Measurements from ENCODE around the gene CPTP.
A peak's percentile ranks its signal among the peaks of the same experiment; 100 is the strongest.

CPTP gene

DNA sequence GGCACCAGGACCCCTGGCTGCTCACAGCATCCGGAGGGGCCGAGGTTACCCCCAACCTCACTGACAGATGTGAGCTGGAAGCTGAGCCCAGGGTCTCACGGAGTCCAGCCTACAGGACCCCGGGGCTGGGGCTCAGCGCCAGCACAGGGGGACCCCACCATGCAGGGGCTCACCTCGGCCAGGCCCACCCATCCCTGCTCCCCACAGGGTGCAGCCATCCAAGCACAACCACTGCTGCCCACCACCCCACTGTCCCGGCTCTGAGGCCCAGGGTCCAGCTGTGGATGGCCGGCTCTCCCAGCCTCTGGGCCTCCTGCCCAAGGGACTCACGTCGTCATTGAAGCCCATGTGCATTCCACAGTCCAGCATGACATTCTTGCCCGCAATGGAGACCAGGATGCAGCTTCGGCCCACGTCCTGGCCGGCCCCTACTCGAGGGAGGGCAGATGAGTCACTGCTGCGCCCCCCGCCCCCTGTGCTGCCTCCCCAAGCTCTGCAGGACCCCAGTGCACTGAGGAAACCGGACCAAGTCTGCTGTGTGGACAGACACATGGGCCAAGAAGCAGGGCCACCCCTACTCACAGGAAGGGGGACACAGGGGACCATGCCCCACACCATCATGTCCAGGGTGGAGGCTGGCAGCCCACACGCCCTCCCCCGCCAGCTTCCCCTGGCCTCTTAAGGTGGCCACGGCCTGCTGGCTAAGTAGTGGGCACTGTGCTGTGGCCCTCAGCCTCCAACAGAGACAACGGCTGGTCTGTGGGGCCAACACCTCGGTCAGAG is 3.7 kb upstream of the CPTP start:
- no peak for DNase-seq

DNA sequence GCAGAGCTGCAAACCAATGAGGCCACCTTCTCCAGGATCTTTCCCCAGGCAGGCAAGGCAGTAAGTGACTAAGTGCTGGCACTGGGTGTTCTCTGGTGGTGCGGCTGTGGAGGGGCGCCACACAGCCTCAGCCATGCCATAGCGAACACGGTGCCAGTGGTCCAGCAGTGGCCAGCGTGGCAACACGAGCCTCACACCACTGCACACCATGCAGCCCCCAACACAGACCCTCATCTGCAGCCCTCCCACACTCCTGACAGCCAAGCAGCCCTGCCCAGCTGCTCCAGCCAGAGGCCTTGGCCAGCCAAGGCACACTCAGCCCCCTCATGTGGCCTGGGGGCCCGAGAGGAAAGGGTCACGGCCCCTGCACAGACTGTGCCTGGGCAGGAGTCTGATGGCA is 3.1 kb upstream of the CPTP start:
- no peak for DNase-seq

DNA sequence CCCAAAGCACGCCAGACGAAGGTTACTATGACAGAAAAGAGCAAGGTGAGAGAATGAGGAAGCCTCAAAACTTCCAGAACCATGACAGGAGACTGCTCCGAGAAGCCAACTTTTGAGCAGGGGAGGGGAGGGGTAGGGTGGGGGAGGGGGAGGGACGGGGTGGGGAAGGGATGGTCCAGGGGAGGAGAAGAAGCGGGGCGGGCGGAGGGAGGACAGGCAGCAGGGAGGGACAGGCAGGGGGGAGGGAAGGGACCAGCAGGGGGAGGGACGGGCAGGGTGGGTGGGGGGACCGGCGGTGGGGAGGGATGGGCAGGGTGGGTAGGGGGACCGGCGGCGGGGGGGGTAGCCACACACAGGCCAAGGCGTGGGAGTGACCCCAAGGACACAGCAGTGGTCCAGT is 2.2 kb upstream of the CPTP start:
- no peak for DNase-seq

DNA sequence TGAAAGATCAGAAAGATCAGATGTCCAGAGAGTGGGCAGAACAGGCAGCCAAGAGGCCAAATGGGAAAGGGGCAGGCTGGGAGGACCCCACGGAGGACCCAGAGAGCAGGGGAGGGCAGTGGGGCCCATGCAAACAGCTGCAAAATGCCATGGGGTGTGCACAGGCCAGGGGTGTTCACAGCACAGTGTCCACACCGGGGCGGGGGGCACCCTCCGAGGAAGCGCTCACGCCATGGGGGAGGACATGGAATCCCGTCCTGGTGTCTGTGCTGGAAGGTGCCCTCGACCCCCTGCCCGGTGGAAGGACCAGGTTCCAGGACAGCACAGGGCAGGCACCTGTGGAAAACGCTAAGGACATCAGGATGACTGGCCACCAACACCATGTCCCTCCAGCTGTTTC is 1.6 kb upstream of the CPTP start:
- no peak for DNase-seq

DNA sequence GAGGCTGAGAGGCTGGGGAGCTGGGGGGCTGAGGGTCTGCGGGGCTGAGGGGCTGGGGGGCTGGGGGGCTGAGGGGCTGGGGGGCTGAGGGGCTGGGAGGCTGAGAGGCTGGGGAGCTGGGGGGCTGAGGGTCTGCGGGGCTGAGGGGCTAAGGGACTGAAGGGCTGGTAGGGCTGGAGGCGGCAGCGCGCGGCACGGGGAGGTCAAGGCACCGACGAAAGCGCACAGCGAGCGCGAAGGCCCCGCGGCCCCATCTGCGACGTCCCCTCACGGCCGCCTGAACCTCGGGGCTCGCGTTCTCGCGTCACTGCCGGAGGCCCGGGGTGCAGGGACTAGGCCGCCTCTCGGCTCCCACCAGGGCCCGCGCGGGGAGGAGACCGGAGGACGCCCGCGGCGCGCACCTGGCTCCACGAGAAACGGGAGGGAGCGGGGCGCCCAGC is 498 bp upstream of the CPTP start:
- no peak for DNase-seq

DNA sequence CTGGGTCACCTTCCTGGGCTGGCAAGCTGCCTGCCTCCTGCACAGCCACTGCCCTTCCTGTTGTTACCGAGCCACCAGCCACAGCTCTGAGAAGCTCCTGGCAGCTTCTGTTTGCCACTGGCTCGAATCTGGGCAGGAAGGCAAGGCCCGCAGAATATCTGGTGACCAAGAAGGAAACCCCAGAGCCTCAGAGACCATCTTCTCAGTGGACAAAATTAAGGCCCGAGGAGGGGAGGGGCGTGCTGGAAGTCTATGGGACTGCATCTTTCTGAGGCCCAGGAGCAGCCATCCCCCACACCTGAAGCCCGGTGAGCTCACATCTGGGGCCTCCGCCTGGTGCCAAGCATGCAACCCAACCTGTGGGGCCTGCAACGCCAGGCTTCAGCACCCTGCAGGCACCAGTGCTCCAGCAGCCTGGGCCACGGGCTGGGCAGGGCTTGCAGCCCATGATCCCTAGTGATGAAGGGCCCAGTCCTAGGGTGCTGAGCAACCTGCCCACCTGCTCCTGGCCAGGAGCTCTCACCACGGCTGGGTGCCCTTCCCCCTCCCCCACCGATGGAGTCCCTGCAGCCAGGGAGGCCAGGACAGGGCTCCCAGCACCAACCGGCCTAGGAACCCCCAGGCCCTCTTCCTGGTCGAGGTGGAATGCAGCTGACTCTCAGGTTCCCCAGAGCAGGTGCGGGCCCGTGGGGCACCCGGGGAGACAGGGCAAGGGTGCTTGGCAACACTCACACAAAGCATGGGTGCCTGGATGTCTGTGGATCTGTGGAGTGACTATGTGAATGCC is 879 bp downstream of the CPTP start:
- no peak for DNase-seq

DNA sequence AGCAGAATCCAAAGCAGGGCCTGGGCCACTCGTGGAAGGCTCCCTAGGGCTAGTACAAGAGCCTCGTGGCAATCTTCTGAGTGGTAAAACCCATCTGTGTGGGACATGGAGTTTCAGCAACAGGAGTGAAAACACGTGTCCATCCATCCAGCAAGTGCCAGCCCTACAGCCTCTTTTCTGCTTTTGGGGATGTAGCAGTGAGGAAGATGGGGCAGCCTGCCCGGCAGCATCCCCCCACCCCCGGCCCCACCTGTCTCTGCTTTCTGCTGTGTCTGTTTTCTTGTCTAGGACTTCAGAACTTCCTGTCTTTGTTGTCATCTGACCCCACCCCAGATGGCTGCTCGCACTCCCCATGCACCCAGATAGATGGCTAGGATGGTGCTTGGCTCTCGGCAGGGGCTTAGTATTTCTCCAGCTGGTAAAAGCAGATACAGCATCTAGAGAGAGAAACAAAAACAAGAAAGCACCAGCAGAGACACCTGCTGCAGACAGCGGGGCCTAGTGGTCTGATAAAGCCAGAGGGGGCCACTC is 1.5 kb downstream of the CPTP start:
- DNase-seq, result no peak

DNA sequence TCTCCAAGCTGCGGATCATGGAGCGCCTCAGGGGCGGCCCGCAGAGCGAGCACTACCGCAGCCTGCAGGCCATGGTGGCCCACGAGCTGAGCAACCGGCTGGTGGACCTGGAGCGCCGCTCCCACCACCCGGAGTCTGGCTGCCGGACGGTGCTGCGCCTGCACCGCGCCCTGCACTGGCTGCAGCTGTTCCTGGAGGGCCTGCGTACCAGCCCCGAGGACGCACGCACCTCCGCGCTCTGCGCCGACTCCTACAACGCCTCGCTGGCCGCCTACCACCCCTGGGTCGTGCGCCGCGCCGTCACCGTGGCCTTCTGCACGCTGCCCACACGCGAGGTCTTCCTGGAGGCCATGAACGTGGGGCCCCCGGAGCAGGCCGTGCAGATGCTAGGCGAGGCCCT is 2.7 kb downstream of the CPTP start:
- DNase-seq, result no peak

DNA sequence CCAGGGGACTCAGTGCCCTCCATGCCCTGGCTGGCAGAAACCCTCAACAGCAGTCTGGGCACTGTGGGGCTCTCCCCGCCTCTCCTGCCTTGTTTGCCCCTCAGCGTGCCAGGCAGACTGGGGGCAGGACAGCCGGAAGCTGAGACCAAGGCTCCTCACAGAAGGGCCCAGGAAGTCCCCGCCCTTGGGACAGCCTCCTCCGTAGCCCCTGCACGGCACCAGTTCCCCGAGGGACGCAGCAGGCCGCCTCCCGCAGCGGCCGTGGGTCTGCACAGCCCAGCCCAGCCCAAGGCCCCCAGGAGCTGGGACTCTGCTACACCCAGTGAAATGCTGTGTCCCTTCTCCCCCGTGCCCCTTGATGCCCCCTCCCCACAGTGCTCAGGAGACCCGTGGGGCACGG is 3.7 kb downstream of the CPTP start:
- no peak for DNase-seq

DNA sequence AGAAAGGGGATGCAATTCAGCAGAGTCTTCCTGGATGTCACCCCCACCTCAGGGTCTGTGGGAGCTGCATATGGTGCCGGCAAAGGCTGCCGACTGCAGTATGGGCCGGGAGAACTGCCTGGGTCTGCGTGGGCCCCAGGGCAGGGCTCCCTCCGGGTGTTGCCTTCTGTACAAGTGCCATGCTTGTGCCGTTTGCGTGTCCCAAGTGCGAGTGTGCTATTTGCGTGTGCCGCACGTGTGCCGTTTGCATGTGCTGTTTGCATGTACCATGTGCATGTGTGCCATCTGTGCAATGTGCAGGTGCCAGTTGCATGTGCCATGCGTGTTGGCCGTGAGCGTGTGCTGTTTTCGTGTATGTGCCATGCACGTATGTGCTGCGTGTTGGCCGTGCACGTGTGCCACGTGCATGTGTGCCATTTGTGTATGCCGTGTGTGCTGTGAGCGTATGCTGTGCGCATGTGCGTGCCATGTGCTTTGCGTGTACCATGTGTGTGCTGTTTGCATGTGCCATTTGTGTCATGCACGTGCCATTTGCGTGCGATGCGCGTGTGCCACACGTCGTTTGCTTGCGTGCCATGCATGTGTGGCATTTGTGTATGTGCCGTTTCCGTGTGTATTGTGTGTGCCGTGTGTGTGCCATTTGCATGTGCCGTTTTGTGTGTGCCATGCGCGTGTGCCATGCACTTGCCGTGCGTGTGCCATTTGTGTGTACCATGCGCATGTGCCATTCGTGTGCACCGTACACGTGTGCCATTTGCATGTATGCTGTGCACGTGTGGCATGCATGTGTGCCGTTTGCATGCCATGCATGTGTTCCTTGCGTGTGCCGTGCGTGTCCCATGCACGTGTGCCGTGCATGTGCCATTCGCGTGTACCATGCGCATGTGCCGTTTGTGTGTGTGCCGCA is 5.0 kb downstream of the CPTP start:
- DNase-seq, result no peak

DNA sequence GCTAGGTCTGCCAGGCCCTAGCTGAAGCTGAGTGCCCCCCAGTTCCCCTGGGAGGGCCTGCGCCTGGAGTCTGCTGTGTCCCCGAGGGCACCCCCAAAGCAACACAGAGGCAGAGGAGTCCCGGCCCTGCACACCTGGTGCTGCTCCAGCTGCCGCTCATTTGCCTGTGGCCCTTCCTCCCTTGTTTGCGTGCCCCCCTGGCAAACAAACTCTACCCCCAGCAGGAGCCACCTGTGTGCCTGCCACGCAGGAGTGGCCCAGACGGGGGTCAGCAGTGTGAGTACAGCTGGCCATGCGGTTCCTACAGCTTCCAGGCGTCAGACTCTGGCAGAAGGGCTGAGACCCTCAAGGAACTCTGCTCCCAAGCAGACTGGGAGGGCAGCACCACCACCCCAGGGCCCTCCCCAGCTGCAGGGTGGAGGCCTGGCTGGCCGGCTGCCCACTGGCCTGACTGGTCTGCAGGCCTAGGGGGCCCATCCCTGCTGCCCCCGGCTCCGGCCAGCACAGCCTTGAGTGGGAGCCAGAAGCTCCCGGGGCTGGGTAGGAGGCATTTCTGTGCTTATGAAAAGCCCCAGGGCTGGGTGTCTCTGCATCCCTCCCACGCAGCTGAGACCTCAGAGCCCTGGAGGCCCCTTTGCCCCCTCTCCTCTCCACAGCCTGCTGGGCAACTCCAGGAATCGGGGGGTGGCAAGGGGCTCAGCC is 5.9 kb downstream of the CPTP start:
- no peak for DNase-seq

DNA sequence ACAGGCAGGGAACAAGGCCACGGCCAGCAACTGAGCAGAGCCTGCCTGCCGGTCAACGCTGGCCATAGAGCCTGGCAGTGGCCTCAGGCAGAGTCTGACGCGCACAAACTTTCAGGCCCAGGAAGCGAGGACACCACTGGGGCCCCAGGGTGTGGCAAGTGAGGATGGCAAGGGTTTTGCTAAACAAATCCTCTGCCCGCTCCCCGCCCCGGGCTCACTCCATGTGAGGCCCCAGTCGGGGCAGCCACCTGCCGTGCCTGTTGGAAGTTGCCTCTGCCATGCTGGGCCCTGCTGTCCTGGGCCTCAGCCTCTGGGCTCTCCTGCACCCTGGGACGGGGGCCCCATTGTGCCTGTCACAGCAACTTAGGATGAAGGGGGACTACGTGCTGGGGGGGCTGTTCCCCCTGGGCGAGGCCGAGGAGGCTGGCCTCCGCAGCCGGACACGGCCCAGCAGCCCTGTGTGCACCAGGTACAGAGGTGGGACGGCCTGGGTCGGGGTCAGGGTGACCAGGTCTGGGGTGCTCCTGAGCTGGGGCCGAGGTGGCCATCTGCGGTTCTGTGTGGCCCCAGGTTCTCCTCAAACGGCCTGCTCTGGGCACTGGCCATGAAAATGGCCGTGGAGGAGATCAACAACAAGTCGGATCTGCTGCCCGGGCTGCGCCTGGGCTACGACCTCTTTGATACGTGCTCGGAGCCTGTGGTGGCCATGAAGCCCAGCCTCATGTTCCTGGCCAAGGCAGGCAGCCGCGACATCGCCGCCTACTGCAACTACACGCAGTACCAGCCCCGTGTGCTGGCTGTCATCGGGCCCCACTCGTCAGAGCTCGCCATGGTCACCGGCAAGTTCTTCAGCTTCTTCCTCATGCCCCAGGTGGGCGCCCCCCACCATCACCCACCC is 6.7 kb downstream of the CPTP start, which contains the start of gene TAS1R3:
TAS1R3 (plus strand) TSS at position 213 of the 898 bp plus-strand sequence; CDS start at position 279, 66 bp downstream.
- no peak for DNase-seq

DNA sequence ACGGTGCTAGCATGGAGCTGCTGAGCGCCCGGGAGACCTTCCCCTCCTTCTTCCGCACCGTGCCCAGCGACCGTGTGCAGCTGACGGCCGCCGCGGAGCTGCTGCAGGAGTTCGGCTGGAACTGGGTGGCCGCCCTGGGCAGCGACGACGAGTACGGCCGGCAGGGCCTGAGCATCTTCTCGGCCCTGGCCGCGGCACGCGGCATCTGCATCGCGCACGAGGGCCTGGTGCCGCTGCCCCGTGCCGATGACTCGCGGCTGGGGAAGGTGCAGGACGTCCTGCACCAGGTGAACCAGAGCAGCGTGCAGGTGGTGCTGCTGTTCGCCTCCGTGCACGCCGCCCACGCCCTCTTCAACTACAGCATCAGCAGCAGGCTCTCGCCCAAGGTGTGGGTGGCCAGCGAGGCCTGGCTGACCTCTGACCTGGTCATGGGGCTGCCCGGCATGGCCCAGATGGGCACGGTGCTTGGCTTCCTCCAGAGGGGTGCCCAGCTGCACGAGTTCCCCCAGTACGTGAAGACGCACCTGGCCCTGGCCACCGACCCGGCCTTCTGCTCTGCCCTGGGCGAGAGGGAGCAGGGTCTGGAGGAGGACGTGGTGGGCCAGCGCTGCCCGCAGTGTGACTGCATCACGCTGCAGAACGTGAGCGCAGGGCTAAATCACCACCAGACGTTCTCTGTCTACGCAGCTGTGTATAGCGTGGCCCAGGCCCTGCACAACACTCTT is 7.6 kb downstream of the CPTP start:
- no peak for DNase-seq

DNA sequence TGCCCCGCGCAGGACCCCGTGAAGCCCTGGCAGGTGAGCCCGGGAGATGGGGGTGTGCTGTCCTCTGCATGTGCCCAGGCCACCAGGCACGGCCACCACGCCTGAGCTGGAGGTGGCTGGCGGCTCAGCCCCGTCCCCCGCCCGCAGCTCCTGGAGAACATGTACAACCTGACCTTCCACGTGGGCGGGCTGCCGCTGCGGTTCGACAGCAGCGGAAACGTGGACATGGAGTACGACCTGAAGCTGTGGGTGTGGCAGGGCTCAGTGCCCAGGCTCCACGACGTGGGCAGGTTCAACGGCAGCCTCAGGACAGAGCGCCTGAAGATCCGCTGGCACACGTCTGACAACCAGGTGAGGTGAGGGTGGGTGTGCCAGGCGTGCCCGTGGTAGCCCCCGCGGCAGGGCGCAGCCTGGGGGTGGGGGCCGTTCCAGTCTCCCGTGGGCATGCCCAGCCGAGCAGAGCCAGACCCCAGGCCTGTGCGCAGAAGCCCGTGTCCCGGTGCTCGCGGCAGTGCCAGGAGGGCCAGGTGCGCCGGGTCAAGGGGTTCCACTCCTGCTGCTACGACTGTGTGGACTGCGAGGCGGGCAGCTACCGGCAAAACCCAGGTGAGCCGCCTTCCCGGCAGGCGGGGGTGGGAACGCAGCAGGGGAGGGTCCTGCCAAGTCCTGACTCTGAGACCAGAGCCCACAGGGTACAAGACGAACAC is 8.3 kb downstream of the CPTP start:
- DNase-seq, result peak; percentile 16

DNA sequence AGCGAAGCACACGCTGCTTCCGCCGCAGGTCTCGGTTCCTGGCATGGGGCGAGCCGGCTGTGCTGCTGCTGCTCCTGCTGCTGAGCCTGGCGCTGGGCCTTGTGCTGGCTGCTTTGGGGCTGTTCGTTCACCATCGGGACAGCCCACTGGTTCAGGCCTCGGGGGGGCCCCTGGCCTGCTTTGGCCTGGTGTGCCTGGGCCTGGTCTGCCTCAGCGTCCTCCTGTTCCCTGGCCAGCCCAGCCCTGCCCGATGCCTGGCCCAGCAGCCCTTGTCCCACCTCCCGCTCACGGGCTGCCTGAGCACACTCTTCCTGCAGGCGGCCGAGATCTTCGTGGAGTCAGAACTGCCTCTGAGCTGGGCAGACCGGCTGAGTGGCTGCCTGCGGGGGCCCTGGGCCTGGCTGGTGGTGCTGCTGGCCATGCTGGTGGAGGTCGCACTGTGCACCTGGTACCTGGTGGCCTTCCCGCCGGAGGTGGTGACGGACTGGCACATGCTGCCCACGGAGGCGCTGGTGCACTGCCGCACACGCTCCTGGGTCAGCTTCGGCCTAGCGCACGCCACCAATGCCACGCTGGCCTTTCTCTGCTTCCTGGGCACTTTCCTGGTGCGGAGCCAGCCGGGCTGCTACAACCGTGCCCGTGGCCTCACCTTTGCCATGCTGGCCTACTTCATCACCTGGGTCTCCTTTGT is 9.1 kb downstream of the CPTP start:
- DNase-seq, result no peak

DNA sequence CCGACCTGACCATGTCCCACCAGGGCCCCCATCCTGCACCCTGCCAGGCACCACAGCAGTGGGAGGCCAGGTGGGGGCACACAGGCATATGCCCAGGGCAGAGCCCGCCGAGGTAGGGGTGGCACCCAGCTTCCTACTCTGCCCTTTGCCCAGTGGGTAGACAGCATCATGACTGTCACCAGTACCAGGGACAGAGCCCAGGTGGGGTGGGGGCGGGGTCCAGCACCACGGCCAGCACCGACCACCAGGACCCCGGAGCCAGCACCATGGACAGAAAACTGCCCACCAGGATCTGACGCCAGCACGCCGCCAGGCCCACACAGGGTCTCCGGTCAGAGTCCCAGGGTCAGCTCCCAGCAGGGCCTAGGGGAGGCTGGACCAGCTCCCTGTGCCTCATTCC is 10.2 kb downstream of the CPTP start:
- no peak for DNase-seq

DNA sequence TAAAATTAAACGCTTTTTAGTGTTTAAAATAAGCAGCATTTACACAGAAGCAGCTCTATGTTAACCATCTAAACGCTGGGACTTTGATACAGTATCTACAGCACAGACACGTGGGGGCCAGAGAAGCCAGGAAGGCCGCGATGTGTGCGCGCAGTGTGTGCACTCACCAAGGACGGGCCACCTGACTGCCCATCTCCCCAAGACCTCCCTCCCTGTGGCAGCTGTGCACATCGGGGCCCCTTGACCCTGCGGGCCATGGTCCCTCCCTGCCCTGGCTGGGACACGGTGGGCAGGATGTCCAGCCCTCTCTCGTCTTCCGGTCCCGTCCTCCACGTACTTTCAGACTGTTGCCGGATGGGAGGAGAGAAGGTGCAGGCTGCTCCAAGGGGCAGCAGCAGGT is 10.7 kb downstream of the CPTP start:
- no peak for DNase-seq

DNA sequence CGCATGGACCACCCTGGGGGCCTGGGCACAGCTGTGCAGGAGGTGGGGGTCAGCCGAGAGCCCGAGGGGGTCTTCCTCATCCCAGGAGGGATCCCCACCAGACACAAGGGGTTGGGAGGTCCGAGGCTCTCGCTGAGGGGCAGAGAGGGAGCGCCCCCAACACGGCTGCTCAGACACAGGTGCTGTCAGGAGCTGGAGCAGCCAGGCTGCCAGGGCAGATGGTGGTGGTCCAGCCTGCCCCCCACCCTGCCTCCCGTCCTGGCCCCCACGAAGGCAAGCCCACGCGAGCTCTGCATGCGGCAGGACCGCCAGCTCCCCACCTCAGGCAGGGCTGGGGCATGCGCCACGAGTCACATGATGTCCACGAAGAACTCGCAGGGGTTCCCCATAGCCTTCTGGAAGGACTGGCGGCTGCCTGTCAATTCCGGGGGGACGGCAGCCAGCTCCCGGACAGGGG is 11.2 kb downstream of the CPTP start:
- DNase-seq, result no peak

DNA sequence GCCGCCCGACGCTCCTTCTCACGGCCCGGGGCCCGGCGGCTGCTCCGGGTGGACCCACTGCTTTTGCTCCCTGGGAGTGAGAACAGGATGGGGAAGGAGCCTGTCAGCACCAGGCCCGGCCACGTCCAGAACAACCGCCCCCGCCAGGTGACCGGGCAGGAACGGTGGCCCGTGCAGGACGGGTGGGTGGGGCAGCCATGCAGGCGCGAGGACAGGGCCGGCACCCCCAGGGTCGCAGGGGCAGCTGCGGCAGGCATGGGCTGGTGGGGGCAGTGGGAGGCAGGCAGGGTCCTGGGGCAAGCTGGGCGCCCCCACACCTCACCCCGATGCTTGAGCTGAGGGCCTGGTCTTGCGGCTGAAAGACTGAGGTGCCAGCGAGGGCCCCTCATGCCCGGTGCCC is 11.8 kb downstream of the CPTP start:
- no peak for DNase-seq

Data from NCI-H2029 (cell line).